Glutamatergic neuron (in vitro differentiated cells): Measurements from ENCODE around the gene XRCC4. TPM values are rescaled to one million over a fixed set of nuclear protein-coding genes. Genes with fewer than 3 reads are reported as not detected.

Source experiments
- DNase-seq: peaks from one replicate; pipeline ENCODE4 v3.0.0; 2022
- H3K27ac Mint-ChIP-seq: one replicate; pipeline ENCODE4 v1.8.0; 2020; ENCODE audit warnings: mild to moderate bottlenecking, mixed read lengths, inconsistent platforms; ENCODE audit not compliant: unreplicated experiment
- H3K27me3 Mint-ChIP-seq: one replicate; pipeline ENCODE4 v1.8.0; 2020; ENCODE audit warnings: mild to moderate bottlenecking, moderate library complexity, mixed read lengths, inconsistent platforms; ENCODE audit not compliant: unreplicated experiment
- H3K36me3 Mint-ChIP-seq: one replicate; pipeline ENCODE4 v1.8.0; 2020; ENCODE audit warnings: mild to moderate bottlenecking, mixed read lengths, inconsistent platforms; ENCODE audit not compliant: unreplicated experiment
- H3K4me1 Mint-ChIP-seq: one replicate; pipeline ENCODE4 v1.8.0; 2020; ENCODE audit warnings: mild to moderate bottlenecking, low read depth, mixed read lengths, inconsistent platforms; ENCODE audit not compliant: unreplicated experiment
- H3K4me3 Mint-ChIP-seq: one replicate; pipeline ENCODE4 v1.8.0; 2020; ENCODE audit warnings: mild to moderate bottlenecking, mixed read lengths, inconsistent platforms; ENCODE audit not compliant: unreplicated experiment
- H3K9me3 Mint-ChIP-seq: one replicate; pipeline ENCODE4 v1.8.0; 2020; ENCODE audit warnings: mild to moderate bottlenecking, moderate library complexity, mixed read lengths, inconsistent platforms; ENCODE audit not compliant: unreplicated experiment
- CTCF ChIP-seq: fragments of 200-600 bp; sonication (generic); IDR thresholded peaks from one replicate; pipeline ENCODE4 v1.5.0; 2021; ENCODE audit not compliant: partially characterized antibody, unreplicated experiment
- total RNA-seq: library from RNA; stranded (reverse); fragmentation: NEBNext Ultra II Directional; extraction: Animal tissue kit (Norgen Biotek cat#: 25700); gene quantifications from one replicate; pipeline ENCODE4 v1.2.1, GENCODE V29; 2021; ENCODE audit not compliant: unreplicated experiment

The XRCC4 gene
- total RNA-seq, 1 donor from 2014 or later = 5.9 TPM

DNA sequence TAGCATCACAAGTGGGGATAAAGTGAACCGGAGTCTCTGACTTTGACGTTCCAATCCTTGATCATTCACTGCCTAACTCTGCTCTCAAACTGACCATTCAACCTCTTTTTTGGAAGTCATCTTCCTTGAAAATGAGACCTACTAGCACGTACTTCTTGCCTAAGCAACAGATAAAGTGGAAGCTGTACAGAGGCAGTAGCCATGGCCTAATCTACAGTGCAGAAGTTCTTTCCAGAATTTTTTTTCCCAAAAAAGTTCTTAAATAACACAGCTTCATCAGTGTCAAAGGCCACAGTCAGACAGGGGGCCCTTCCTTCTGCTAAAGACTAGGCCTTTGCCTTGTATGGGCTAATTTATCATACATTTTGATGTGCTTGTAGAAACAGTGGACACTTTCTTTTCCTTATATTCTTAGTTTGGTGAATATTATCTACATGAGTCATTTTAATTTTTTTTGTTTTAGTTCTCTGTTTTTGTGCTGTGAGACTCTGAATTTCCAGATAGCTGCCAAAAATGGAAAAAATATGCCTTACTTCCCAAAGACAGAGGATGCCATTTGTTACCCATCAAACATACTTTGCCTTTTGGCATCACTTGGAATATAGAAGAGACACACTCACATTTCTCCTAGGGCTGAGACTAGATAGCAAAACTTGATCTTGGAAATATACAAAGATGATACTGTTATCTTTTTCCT lies 297.9 kb downstream of the XRCC4 start:
- H3K36me3 Mint-ChIP-seq = no peaks in the 10 kb centered on the region
- no peak for TF ChIP-seq CTCF
- no peak overlapping the region for H3K27ac Mint-ChIP-seq
- H3K4me1 Mint-ChIP-seq = no peaks in the 10 kb centered on the region
- H3K27me3 Mint-ChIP-seq = peaks cover 2% of the 10 kb centered on the region
- peaks cover 1% of the 10 kb centered on the region for H3K9me3 Mint-ChIP-seq
- no peak overlapping the region for H3K4me3 Mint-ChIP-seq
- DNase-seq = no peak

DNA sequence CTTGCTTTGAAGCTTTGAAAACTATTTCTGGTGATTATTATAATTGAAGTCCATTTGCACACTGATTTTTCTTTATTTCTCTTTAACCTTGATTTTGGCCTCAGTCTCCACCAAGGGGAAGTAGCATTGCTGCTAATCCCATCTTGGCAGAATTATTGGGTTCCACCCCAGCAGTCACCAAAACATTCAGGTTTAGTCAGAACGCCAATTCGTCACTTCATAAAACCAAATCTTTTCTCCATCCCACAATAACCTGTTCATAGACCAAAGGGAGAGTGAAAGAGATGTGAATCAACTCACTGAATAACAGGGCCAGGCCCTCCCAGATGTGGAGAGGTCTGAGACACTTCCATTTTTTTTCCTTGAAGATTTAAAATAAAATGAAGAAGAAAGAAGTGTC lies 299.1 kb downstream of the XRCC4 start:
- H3K9me3 Mint-ChIP-seq = peaks cover 1% of the 10 kb centered on the region
- no peak for TF ChIP-seq CTCF
- H3K4me1 Mint-ChIP-seq = no peaks in the 10 kb centered on the region
- H3K27ac Mint-ChIP-seq = no peak overlapping the region
- no peak overlapping the region for H3K4me3 Mint-ChIP-seq
- no peaks in the 10 kb centered on the region for H3K27me3 Mint-ChIP-seq
- no peak for DNase-seq
- H3K36me3 Mint-ChIP-seq = no peaks in the 10 kb centered on the region

DNA sequence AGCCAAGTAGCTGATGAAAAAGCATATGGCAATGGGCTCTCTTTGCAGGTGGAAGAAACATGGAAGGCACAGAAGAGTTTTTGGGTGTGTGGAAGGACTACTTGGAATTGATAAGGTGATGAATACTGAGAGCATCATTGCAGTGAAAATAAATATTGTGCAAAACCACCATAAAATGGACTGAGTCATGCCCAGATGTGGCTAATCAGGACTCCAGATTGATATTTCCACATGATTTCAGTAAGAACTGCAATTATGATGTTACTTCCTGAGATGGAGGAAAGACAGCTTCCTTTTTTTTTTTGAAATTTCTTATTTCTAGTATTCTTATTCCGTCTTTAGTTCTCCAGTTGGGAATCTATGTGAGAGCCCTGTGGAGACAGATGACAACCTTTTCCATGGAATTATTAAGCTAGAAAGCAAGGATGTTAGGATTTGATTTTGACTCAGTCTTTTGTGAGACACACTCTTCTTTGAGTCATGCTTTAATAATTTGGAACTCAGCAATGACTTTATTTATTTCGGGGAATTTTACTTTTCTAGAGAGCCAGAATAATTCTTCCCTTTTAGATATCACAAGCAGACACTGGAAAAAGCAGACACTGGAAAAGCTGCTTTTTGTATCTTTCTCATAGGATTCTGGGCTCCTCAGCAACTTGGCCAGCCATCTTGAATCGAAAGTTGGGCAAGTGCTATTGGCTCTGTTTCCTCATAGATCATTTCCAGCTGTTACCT lies 300.0 kb downstream of the XRCC4 start:
- no peaks in the 10 kb centered on the region for H3K36me3 Mint-ChIP-seq
- H3K27me3 Mint-ChIP-seq = no peaks in the 10 kb centered on the region
- no peak for DNase-seq
- H3K4me3 Mint-ChIP-seq = no peak overlapping the region
- H3K9me3 Mint-ChIP-seq = peaks cover 1% of the 10 kb centered on the region
- no peak overlapping the region for H3K27ac Mint-ChIP-seq
- TF ChIP-seq CTCF = no peak
- no peaks in the 10 kb centered on the region for H3K4me1 Mint-ChIP-seq

- H3K36me3 Mint-ChIP-seq = no peaks in the 10 kb centered on the region
- peaks cover 1% of the 10 kb centered on the region for H3K9me3 Mint-ChIP-seq
- no peaks in the 10 kb centered on the region for H3K4me1 Mint-ChIP-seq
- TF ChIP-seq CTCF = no peak
- H3K27me3 Mint-ChIP-seq = no peaks in the 10 kb centered on the region
- no peak for DNase-seq
- no peak overlapping the region for H3K4me3 Mint-ChIP-seq
- no peak overlapping the region for H3K27ac Mint-ChIP-seq
These were observed 301.4 kb downstream of the XRCC4 start for GRCh38 chr5:83378624-83379289.
